ENCODE data around the gene PKN1.

The PKN1 gene

GRCh38 chr19:14495672-14496028, 62.5 kb downstream of the PKN1 start:
- ATAC-seq (ENCODE audit: insufficient read depth, low read depth) (no peak), DNase-seq (no peak)
- Histone ChIP-seq H3K27ac (ENCODE audit: low read length) (peak overlapping the region; percentile 2; the same call in 1 of the 2 replicates), H3K36me3 (ENCODE audit: insufficient read depth, low read length) (peaks cover 11% of the 10 kb centered on the region), H2AFZ (ENCODE audit: low read depth, low read length) (peak overlapping the region; percentile 45; the same call in 1 of the 2 replicates), H3K4me3 (ENCODE audit: low read depth in 1 of 2, low read length in 2 of 2) (peak overlapping the region; percentile 30 to 62; a peak in 3 of 4 replicates), H3K9me3 (ENCODE audit: insufficient read depth, low read length, severe bottlenecking) (no peaks in the 10 kb centered on the region), H3K4me2 (ENCODE audit: insufficient read depth, low read length) (peak overlapping the region; percentile 76), H3K27me3 (ENCODE audit: insufficient read depth, low read length, poor library complexity) (no peaks in the 10 kb centered on the region), H3K9ac (ENCODE audit: low read depth, low read length) (peak overlapping the region; percentile 54), H4K20me1 (ENCODE audit: insufficient read depth, low read length) (peaks cover 7% of the 10 kb centered on the region; the same call in 1 of the 2 replicates), H3K4me1 (ENCODE audit: insufficient read depth, low read length) (peaks cover 28% of the 10 kb centered on the region), H3K79me2 (ENCODE audit: insufficient read depth, low read length) (peaks cover 14% of the 10 kb centered on the region)
- TF ChIP-seq, protein P1, sequence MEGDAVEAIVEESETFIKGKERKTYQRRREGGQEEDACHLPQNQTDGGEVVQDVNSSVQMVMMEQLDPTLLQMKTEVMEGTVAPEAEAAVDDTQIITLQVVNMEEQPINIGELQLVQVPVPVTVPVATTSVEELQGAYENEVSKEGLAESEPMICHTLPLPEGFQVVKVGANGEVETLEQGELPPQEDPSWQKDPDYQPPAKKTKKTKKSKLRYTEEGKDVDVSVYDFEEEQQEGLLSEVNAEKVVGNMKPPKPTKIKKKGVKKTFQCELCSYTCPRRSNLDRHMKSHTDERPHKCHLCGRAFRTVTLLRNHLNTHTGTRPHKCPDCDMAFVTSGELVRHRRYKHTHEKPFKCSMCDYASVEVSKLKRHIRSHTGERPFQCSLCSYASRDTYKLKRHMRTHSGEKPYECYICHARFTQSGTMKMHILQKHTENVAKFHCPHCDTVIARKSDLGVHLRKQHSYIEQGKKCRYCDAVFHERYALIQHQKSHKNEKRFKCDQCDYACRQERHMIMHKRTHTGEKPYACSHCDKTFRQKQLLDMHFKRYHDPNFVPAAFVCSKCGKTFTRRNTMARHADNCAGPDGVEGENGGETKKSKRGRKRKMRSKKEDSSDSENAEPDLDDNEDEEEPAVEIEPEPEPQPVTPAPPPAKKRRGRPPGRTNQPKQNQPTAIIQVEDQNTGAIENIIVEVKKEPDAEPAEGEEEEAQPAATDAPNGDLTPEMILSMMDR (IDR thresholded peaks at IDR 0.05; ENCODE audit: borderline replicate concordance, extremely low read depth, low read length, poor library complexity, severe bottlenecking), result no peak
- TF ChIP-seq EZH2 (IDR thresholded peaks at IDR 0.05; ENCODE audit: borderline replicate concordance, low read depth, low read length, severe bottlenecking), result no peak

DNA sequence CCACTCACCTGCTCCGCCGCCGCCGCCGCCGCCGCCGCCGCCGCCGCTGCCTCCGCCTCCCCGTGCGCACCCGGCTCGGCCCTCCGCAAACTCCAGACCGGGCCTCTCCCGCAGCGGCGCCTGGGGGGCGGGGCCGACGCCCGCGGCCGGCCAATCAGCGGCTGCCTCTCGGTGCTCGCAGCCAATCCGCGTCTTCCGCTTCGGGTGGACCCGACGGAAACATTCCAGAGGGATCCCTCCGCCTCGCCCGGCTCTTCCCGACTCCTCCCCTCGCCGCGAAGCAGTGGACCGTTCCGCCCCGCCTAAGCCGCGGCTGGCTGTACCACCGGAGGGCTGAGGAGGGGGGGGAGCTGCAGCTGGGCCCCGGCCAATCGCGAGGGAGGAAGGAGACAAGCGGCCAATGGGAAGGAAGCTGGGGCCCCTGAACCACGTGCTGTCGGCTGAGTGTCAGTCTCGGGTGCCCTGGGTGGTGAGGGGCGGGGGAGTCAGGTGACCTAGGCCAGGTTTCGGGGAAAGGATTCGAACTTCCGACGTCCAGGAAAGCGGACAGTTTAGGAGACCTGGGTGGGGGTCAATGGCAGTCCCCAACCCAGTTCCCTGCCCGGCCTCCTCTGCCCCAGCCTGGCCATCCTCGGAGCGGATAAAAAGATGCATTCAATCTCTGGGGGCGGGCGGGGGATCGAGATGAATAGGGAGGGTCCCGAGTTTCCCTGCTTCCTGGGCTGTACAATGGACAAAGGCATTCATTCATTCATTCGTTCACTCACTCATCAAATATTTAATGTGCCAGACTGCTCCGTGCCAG, 63.1 kb downstream of the PKN1 start, which contains the start of gene GIPC1:
Gene GIPC1, minus strand, starts transcription at position 99 of the 805 bp plus-strand sequence. CDS start 13,151 bp downstream, outside the sequence.
- H3K27me3 ChIP-seq (ENCODE audit: insufficient read depth, low read length, poor library complexity), result no peaks in the 10 kb centered on the region
- H3K36me3 ChIP-seq (ENCODE audit: insufficient read depth, low read length), result peaks cover 11% of the 10 kb centered on the region
- H3K9ac ChIP-seq (ENCODE audit: low read depth, low read length), result peak within 1 kb of the TSS; percentile 54
- peak within 1 kb of the TSS; percentile 30 to 62; a peak in 3 of 4 replicates for H3K4me3 ChIP-seq (ENCODE audit: low read depth in 1 of 2, low read length in 2 of 2)
- no peak for TF ChIP-seq EZH2 (IDR thresholded peaks at IDR 0.05; ENCODE audit: borderline replicate concordance, low read depth, low read length, severe bottlenecking)
- TF ChIP-seq, protein P1 (IDR thresholded peaks at IDR 0.05; ENCODE audit: borderline replicate concordance, extremely low read depth, low read length, poor library complexity, severe bottlenecking), result no peak
- H3K79me2 ChIP-seq (ENCODE audit: insufficient read depth, low read length), result peaks cover 14% of the 10 kb centered on the region
- H2AFZ ChIP-seq (ENCODE audit: low read depth, low read length), result peak within 1 kb of the TSS; percentile 68
- H4K20me1 ChIP-seq (ENCODE audit: insufficient read depth, low read length), result peaks cover 7% of the 10 kb centered on the region; the same call in 1 of the 2 replicates
- peak within 1 kb of the TSS; percentile 76 for H3K4me2 ChIP-seq (ENCODE audit: insufficient read depth, low read length)
- peak within 1 kb of the TSS; percentile 58 for H3K27ac ChIP-seq (ENCODE audit: low read length)
- no peaks in the 10 kb centered on the region for H3K9me3 ChIP-seq (ENCODE audit: insufficient read depth, low read length, severe bottlenecking)
- DNase-seq, result peak; percentile 94
- peak; percentile 95 for ATAC-seq (ENCODE audit: insufficient read depth, low read depth)
- H3K4me1 ChIP-seq (ENCODE audit: insufficient read depth, low read length), result peaks cover 28% of the 10 kb centered on the region

- peak overlapping the region; percentile 1 to 62; a peak in 3 of 4 replicates for H3K4me3 ChIP-seq (ENCODE audit: low read depth in 1 of 2, low read length in 2 of 2)
- H3K9me3 ChIP-seq (ENCODE audit: insufficient read depth, low read length, severe bottlenecking), result no peaks in the 10 kb centered on the region
- peak overlapping the region; percentile 54; the same call in 1 of the 2 replicates for H3K9ac ChIP-seq (ENCODE audit: low read depth, low read length)
- peaks cover 7% of the 10 kb centered on the region; the same call in 1 of the 2 replicates for H4K20me1 ChIP-seq (ENCODE audit: insufficient read depth, low read length)
- no peaks in the 10 kb centered on the region for H3K27me3 ChIP-seq (ENCODE audit: insufficient read depth, low read length, poor library complexity)
- H3K27ac ChIP-seq (ENCODE audit: low read length), result peak overlapping the region; percentile 58
- ATAC-seq (ENCODE audit: insufficient read depth, low read depth), result no peak
- H2AFZ ChIP-seq (ENCODE audit: low read depth, low read length), result peak overlapping the region; percentile 68
- peaks cover 28% of the 10 kb centered on the region for H3K4me1 ChIP-seq (ENCODE audit: insufficient read depth, low read length)
- no peak for DNase-seq
- H3K4me2 ChIP-seq (ENCODE audit: insufficient read depth, low read length), result peak overlapping the region; percentile 76
- H3K36me3 ChIP-seq (ENCODE audit: insufficient read depth, low read length), result peaks cover 7% of the 10 kb centered on the region
- H3K79me2 ChIP-seq (ENCODE audit: insufficient read depth, low read length), result peaks cover 14% of the 10 kb centered on the region
- TF ChIP-seq, protein P1 (IDR thresholded peaks at IDR 0.05; ENCODE audit: borderline replicate concordance, extremely low read depth, low read length, poor library complexity, severe bottlenecking), result no peak
- TF ChIP-seq EZH2 (IDR thresholded peaks at IDR 0.05; ENCODE audit: borderline replicate concordance, low read depth, low read length, severe bottlenecking), result no peak
Observed at GRCh38 chr19:14496834-14497227, 63.7 kb downstream of the PKN1 start.
